ENCODE measurements around the gene C22orf15. TPM values are rescaled to one million over a fixed set of nuclear protein-coding genes. Genes with fewer than 3 reads are reported as not detected.

C22orf15 gene
- total RNA-seq, 1 experiment from 2014 or later: 0.81 TPM

- Histone ChIP-seq H3K56ac (ENCODE audit: insufficient read length, low read depth, low read length) (no peak overlapping the region), H2AFZ (ENCODE audit: low read length) (no peak overlapping the region), H2BK120ac (ENCODE audit: low read depth, low read length, poor library complexity, severe bottlenecking) (no peak overlapping the region), H3K27ac (ENCODE audit: insufficient read length, low read depth, low read length) (no peak overlapping the region), H4K20me1 (ENCODE audit: control insufficient read depth, insufficient read depth, insufficient read length) (no peaks in the 10 kb centered on the region), H2BK5ac (ENCODE audit: insufficient read length, low read length) (no peak overlapping the region), H2AK5ac (ENCODE audit: insufficient read length, low read length) (no peak overlapping the region), H3K4ac (ENCODE audit: low read depth, low read length) (no peak overlapping the region), H3K14ac (ENCODE audit: insufficient read depth, low read length) (no peak overlapping the region; the same call in 1 of the 2 replicates), H3K4me1 (ENCODE audit: insufficient read depth, low read length) (no peaks in the 10 kb centered on the region; the same call in 1 of the 2 replicates), H3K23ac (ENCODE audit: insufficient read length, low read depth, low read length) (no peak overlapping the region), H3K79me2 (ENCODE audit: insufficient read depth, low read length) (no peaks in the 10 kb centered on the region), H4K5ac (ENCODE audit: insufficient read length, low read depth, low read length) (no peak overlapping the region), H4K91ac (ENCODE audit: insufficient read length, low read depth, low read length) (no peak overlapping the region), H3T11ph (ENCODE audit: low read length) (no peak overlapping the region), H3K27me3 (ENCODE audit: insufficient read depth, low read length) (peaks cover 9% of the 10 kb centered on the region; the same call in 1 of the 2 replicates), H4K8ac (replicated peaks; ENCODE audit: insufficient read length, low read depth, low read length) (no peak overlapping the region), H3K79me1 (ENCODE audit: insufficient read depth, low read depth, low read length, poor library complexity, severe bottlenecking) (no peaks in the 10 kb centered on the region), H3K18ac (ENCODE audit: insufficient read length, low read depth, low read length) (no peak overlapping the region), H2BK12ac (ENCODE audit: insufficient read length, low read depth, low read length) (no peak overlapping the region), H3K4me2 (ENCODE audit: insufficient read depth, insufficient read length, low read length) (no peak overlapping the region), H3K9me3 (ENCODE audit: control insufficient read depth, low read depth, low read length) (no peaks in the 10 kb centered on the region), H3K23me2 (ENCODE audit: insufficient read length, low read depth, low read length, poor library complexity, severe bottlenecking) (peaks cover 5% of the 10 kb centered on the region), H3K9ac (ENCODE audit: extremely low read depth, insufficient read length, low read length) (no peak overlapping the region), H2BK20ac (ENCODE audit: low read depth, low read length, poor library complexity, severe bottlenecking) (no peak overlapping the region), H2BK15ac (ENCODE audit: low read depth, low read length) (no peak overlapping the region)
- Mint-ChIP-seq H3K9me3 (no peaks in the 10 kb centered on the region), H3K27ac (no peak overlapping the region), H3K27me3 (ENCODE audit: low read depth) (peaks cover 36% of the 10 kb centered on the region), H3K4me3 (no peak overlapping the region), H3K4me1 (peaks cover 12 to 24% of the 10 kb centered on the region in 2 experiments), H3K36me3 (ENCODE audit: insufficient read depth in 1 of 3, low read depth in 3 of 3) (no peaks in the 10 kb centered on the region)
- TF ChIP-seq CTCF (conservative IDR thresholded peaks at IDR 0.05): no peak
- no CpG with 5 or more reads among the region's 11 CpGs for WGBS (ENCODE audit: extremely low coverage, insufficient read length, low lambda C conversion rate)
- no peak for DNase-seq
Measured at GRCh38 chr22:23777776-23778576, 15.2 kb downstream of the C22orf15 start.
